ENCODE measurements around the gene ZNF90.
"Not testable (repeated sequence)": the region's sequence is repeated elsewhere in the genome, so short reads cannot be mapped to it uniquely, and the experiment has no call there.

ZNF90 gene

DNA sequence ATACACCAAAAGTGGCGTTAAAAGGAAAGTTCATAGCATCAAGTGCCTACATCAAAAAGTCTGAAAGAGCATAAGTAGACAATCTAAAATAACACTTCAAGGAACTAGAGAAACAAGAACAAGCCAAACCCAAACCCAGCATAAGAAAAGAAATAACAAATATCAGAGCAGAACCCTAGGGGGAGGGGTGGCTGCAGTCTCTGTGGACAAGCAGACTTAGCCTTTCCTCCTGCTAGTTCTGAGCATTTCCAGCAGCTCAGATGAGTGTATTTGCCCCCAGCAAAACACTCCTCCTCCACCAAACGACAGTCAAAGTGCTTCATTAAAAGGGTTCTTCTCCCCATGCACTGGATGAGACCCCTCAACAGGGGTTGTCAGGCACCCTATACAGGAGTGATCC is 7.1 kb upstream of the ZNF90 start:
- no peaks in the 10 kb centered on the region for H3K4me1 Mint-ChIP-seq

DNA sequence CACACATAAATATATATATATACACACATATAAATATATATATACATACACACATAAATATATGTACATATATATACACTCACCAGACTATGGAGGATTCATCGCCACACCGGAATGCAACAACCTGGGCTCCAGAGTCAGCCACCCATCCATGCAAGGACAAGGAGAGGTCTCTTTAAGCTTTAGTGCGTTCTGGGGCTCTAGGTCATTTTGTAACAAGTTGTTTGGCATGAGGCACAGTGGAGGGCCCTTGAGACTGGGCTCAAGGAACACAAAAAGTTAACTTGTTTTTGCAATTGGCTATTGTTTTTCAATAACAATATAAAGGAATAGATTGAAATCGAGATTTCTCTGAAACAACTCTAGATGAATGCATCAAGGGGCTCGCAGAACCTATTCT is 4.9 kb upstream of the ZNF90 start:
- ATAC-seq (ENCODE audit: low read depth): no peak
- Mint-ChIP-seq H3K27me3 (no peaks in the 10 kb centered on the region), H3K4me1 (no peaks in the 10 kb centered on the region), H3K36me3 (peaks cover 2% of the 10 kb centered on the region), H3K27ac (no peak overlapping the region), H3K9me3 (peaks cover 6% of the 10 kb centered on the region), H3K4me3 (no peak overlapping the region)
- no peak for DNase-seq (ENCODE audit: low spot score in 2 of 2)

More for the DNA sequence above, 7.1 kb upstream of the ZNF90 start:
- ATAC-seq (ENCODE audit: low read depth) (no peak), DNase-seq (ENCODE audit: low spot score in 2 of 2) (no peak)
- peaks cover 2% of the 10 kb centered on the region for H3K27me3 Mint-ChIP-seq
- no peak overlapping the region for H3K27ac Mint-ChIP-seq
- no peak overlapping the region for H3K4me3 Mint-ChIP-seq
- peaks cover 7% of the 10 kb centered on the region for H3K9me3 Mint-ChIP-seq
- peaks cover 2% of the 10 kb centered on the region for H3K36me3 Mint-ChIP-seq

DNA sequence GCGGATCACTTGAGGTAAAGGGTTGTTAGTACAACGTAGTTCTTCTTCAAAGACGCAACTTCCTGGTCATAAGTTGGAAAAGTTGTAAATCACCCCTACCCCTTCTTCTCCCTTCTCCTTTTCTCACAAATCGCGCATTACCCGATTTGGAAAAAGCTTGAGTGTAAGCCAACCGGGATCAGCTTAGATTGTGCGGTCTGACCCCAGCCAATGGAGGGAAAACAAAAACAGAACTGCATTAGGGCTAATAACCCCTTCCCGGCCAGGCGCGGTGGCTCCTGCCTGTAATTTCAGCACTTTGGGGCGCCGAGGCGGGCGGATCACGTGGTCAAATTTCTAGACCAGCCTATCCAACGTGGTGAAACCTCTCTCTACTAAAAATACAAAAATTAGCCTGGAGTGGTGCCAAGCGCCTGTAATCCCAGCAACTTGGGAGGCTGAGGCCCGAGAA is 806 bp downstream of the ZNF90 start:
- Mint-ChIP-seq H3K4me1 (peaks cover 3% of the 10 kb centered on the region), H3K27ac (no peak overlapping the region), H3K4me3 (peak overlapping the region; percentile 89), H3K36me3 (peaks cover 11% of the 10 kb centered on the region), H3K27me3 (no peaks in the 10 kb centered on the region), H3K9me3 (no peaks in the 10 kb centered on the region)
- DNase-seq (ENCODE audit: low spot score in 2 of 2) (no peak), ATAC-seq (ENCODE audit: low read depth) (no peak)

GRCh38 chr19:20079476-20079875 is 1.7 kb downstream of the ZNF90 start:
- Mint-ChIP-seq H3K27me3 (no peaks in the 10 kb centered on the region), H3K4me3 (no peak overlapping the region), H3K36me3 (peaks cover 12% of the 10 kb centered on the region), H3K4me1 (peaks cover 3% of the 10 kb centered on the region), H3K9me3 (no peaks in the 10 kb centered on the region), H3K27ac (no peak overlapping the region)
- ATAC-seq (ENCODE audit: low read depth): no peak
- no peak for DNase-seq (ENCODE audit: low spot score in 2 of 2)

DNA sequence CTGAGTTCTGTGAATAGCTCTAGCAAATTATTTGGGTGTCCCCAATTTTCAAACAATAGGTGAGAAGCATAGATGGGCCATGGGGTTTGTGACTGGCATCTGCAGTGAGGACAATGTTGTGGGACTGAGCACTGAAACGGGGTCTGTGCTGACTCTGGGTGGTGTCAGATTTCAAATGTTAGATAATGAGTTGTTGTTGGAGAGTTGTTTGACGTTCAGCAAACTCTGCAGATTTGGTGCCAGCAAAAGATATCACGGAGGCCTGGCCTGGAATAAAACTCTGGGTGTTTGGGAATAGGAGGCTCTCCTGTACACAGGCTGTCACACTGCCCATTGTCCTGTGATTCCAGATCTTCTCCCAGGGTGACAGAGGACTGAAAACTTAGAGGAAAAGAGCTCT is 2.9 kb downstream of the ZNF90 start:
- no peak overlapping the region for H3K27ac Mint-ChIP-seq
- DNase-seq (ENCODE audit: low spot score in 2 of 2): no peak
- H3K36me3 Mint-ChIP-seq: peaks cover 15% of the 10 kb centered on the region
- H3K4me1 Mint-ChIP-seq: peaks cover 3% of the 10 kb centered on the region
- no peak overlapping the region for H3K4me3 Mint-ChIP-seq
- H3K27me3 Mint-ChIP-seq: no peaks in the 10 kb centered on the region
- no peak for ATAC-seq (ENCODE audit: low read depth)
- no peaks in the 10 kb centered on the region for H3K9me3 Mint-ChIP-seq

DNA sequence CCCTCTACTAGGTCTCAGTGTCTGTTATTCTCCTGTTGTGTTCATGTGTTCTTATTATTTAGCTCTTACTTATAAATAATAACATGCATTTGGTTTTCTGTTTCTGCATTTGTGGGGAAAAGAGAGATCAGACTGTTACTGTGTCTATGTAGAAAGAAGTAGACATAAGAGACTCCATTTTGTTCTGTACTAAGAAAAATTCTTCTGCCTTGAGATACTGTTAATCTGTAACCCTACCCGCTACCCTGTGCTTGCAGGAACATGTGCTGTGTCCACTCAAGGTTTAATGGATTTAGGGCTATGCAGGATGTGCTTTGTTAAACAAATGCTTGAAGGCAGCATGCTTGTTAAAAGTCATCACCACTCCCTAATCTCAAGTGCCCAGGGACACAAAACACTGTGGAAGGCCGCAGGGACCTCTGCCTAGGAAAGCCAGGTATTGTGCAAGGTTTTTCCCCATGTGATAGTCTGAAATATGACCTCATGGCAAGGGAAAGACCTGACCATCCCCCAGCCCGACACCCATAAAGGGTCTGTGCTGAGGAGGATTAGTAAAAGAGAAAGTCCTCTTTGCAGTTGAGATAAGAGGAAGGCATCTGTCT is 4.5 kb downstream of the ZNF90 start:
- not testable (repeated sequence) for DNase-seq (ENCODE audit: low spot score in 2 of 2); H3K27ac Mint-ChIP-seq; ATAC-seq (ENCODE audit: low read depth); H3K27me3 Mint-ChIP-seq; H3K4me3 Mint-ChIP-seq; H3K4me1 Mint-ChIP-seq; H3K9me3 Mint-ChIP-seq
- H3K36me3 Mint-ChIP-seq: peaks cover 15% of the 10 kb centered on the region

DNA sequence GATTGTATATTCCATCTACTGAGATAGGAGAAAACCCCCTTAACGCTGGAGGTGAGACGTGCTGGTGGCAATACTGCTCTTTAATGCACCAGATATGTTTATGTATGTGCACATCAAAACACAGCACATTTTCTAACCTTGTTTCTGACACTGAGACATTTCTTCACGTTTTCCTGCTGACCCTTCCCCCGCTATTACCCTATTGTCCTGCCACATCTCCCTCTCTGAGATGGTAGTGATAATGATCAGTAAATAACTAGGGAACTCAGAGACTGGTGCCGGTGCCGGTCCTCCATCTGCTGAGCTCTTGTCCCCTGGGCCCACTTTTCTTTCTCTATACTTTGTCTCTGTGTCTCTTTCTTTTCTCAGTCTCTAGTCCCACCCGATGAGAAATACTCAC is 5.1 kb downstream of the ZNF90 start:
- ATAC-seq (ENCODE audit: low read depth); H3K4me3 Mint-ChIP-seq: not testable (repeated sequence)
- peaks cover 20% of the 10 kb centered on the region for H3K36me3 Mint-ChIP-seq

DNA sequence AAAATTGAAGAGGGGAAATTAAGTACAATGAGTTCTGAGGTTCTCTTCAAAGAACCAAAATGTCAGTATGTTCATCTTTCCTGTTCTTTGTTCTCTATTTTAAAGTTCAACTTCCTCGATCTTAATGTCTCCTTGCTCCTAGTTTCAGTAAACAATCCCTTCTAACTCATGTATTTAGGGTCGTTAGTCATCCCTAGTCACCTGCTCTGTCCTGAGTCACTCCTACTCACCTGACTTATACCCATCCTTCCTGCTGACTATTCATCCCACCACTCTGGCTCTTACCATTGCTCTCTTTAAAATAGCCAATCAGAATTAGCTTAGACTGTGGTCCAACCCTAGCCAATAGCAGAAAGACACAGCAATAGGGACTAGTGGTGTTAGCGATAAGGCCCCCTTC is 24.3 kb downstream of the ZNF90 start:
- peaks cover 16% of the 10 kb centered on the region for H3K9me3 Mint-ChIP-seq
- H3K27me3 Mint-ChIP-seq: no peaks in the 10 kb centered on the region
- H3K4me1 Mint-ChIP-seq: no peaks in the 10 kb centered on the region
- peaks cover 51% of the 10 kb centered on the region for H3K36me3 Mint-ChIP-seq
- ATAC-seq (ENCODE audit: low read depth) (no peak), DNase-seq (ENCODE audit: low spot score in 2 of 2) (no peak)
- H3K27ac Mint-ChIP-seq: no peak overlapping the region
- H3K4me3 Mint-ChIP-seq: no peak overlapping the region

More for the DNA sequence above, 5.1 kb downstream of the ZNF90 start:
- H3K4me1 Mint-ChIP-seq; H3K27me3 Mint-ChIP-seq; DNase-seq (ENCODE audit: low spot score in 2 of 2); H3K9me3 Mint-ChIP-seq; H3K27ac Mint-ChIP-seq: not testable (repeated sequence)

- ATAC-seq (ENCODE audit: low read depth): no peak
- no peak overlapping the region for H3K27ac Mint-ChIP-seq
- no peak overlapping the region for H3K4me3 Mint-ChIP-seq
- no peaks in the 10 kb centered on the region for H3K4me1 Mint-ChIP-seq
- H3K9me3 Mint-ChIP-seq: peaks cover 13% of the 10 kb centered on the region
- peaks cover 48% of the 10 kb centered on the region for H3K36me3 Mint-ChIP-seq
- no peaks in the 10 kb centered on the region for H3K27me3 Mint-ChIP-seq
- DNase-seq (ENCODE audit: low spot score in 2 of 2): no peak
Observed at GRCh38 chr19:20103091-20103740, 25.4 kb downstream of the ZNF90 start.

- no peak overlapping the region for H3K4me3 Mint-ChIP-seq
Observed at GRCh38 chr19:20107301-20107700, 29.5 kb downstream of the ZNF90 start.

DNA sequence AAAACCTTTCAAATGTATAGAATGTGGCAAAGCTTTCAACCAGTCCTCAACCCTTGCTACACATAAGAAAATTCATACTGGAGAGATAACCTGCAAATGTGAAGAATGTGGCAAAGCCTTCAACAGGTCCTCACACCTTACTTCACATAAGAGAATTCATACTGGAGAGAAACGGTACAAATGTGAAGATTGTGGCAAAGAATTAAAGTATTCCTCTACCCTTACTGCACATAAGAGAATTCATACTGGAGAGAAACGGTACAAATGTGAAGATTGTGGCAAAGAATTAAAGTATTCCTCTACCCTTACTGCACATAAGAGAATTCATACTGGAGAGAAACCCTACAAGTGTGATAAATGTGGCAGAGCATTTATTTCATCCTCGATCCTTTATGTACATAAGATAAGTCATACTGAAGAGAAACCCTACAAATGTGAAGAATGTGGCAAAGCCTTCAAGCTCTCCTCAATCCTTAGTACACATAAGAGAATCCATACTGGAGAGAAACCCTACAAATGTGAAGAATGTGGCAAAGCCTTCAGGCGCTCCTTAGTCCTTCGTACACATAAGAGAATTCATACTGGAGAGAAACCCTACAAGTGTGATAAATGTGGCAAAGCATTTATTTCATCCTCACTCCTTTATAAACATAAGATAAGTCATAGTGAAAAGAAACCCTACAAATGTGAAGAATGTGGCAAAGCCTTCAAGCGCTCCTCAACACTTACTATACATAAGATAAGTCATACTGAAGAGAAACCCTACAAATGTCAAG is 40.5 kb downstream of the ZNF90 start:
- not testable (repeated sequence) for DNase-seq (ENCODE audit: low spot score in 2 of 2); H3K4me1 Mint-ChIP-seq; H3K4me3 Mint-ChIP-seq; H3K27ac Mint-ChIP-seq; H3K27me3 Mint-ChIP-seq; ATAC-seq (ENCODE audit: low read depth)
- Mint-ChIP-seq H3K9me3 (peaks cover 15% of the 10 kb centered on the region), H3K36me3 (peaks cover 33% of the 10 kb centered on the region)

More at GRCh38 chr19:20107301-20107700, 29.5 kb downstream of the ZNF90 start:
- no peak for DNase-seq (ENCODE audit: low spot score in 2 of 2)
- H3K36me3 Mint-ChIP-seq: peaks cover 42% of the 10 kb centered on the region
- H3K4me1 Mint-ChIP-seq: no peaks in the 10 kb centered on the region
- H3K9me3 Mint-ChIP-seq: peaks cover 7% of the 10 kb centered on the region
- H3K27ac Mint-ChIP-seq: no peak overlapping the region
- H3K27me3 Mint-ChIP-seq: no peaks in the 10 kb centered on the region
- ATAC-seq (ENCODE audit: low read depth): no peak

- ATAC-seq (ENCODE audit: low read depth): no peak
- Mint-ChIP-seq H3K36me3 (peaks cover 32% of the 10 kb centered on the region), H3K27ac (no peak overlapping the region), H3K4me3 (no peak overlapping the region), H3K27me3 (no peaks in the 10 kb centered on the region), H3K9me3 (peaks cover 12% of the 10 kb centered on the region), H3K4me1 (no peaks in the 10 kb centered on the region)
- no peak for DNase-seq (ENCODE audit: low spot score in 2 of 2)
Observed at GRCh38 chr19:20124879-20125278, 47.1 kb downstream of the ZNF90 start.

DNA sequence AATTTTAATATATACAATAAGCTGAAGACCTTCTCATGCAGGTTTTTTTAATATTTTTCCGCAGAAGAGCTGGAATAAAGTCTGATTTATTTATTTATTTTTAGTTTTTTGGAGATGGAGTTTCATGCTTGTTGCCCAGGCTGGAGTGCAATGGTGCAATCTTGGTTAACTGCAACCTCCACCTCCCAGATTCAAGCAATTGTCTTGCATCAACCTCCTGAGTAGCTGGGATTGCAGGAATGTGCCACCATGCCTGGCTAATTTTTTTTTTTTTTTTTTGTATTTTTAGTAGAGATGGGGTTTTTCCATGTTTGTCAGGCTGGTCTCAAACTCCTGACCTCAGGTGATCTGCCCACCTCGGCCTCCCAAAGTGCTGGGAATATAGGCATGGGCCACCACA is 55.1 kb downstream of the ZNF90 start:
- not testable (repeated sequence) for H3K36me3 Mint-ChIP-seq; H3K27me3 Mint-ChIP-seq; H3K4me1 Mint-ChIP-seq; ATAC-seq (ENCODE audit: low read depth); DNase-seq (ENCODE audit: low spot score in 2 of 2); H3K4me3 Mint-ChIP-seq; H3K27ac Mint-ChIP-seq; H3K9me3 Mint-ChIP-seq

DNA sequence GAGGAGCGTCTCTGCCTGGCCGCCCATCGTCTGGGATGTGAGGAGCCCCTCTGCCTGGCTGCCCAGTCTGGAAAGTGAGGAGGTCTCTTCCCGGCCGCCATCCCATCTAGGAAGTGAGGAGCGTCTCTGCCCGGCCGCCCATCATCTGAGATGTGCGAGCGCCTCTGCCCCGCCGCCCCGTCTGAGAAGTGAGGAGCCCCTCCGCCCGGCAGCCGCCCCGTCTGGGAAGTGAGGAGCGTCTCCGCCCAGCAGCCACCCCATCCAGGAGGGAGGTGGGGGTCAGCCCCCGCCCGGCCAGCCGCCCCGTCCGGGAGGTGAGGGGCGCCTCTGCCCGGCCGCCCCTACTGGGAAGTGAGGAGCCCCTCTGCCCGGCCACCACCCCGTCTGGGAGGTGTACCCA is 59.9 kb downstream of the ZNF90 start:
- ATAC-seq (ENCODE audit: low read depth); H3K4me3 Mint-ChIP-seq; H3K9me3 Mint-ChIP-seq; H3K4me1 Mint-ChIP-seq; DNase-seq (ENCODE audit: low spot score in 2 of 2); H3K36me3 Mint-ChIP-seq; H3K27ac Mint-ChIP-seq; H3K27me3 Mint-ChIP-seq: not testable (repeated sequence)
